ENCODE data around the gene EDN3. TPM values are rescaled to one million over a fixed set of nuclear protein-coding genes. Genes with fewer than 3 reads are reported as not detected.

The EDN3 gene
- total RNA-seq, 1 donor from 2014 or later, result 0.82 TPM

DNA sequence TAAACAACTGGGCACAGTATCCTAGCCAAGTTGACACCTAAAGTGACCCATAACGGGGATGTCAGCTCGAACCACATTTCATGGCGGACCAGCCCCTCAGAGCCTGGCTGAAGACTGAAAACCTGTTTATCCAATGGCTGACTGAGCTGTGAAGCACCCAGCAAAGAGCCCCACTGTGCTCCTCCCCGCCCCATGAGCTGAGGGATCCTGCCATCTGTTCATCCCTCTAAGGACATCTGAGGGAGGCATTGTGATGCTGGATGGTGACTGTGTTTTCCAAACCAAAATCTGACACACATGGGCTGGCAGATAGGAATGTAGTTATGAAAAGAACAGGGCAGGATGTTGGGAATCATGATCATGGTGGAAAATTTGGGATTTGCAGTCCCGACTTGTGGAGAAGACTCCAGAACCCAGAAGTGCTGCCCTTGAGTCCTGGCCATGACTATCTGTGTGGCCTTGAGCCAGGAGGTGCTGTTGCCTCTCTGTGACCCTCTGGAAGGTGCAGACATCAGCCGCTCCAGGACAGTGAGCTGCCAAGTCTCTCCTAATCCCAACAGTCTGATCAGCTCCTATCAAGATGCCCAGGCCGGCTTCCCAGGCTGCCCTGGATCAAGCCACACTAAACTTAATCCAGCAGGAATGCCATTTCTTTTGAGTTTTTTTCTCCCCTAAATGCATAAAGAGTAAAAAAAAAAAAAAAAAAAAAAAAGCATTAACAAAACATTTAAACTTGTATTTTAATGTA, 5.7 kb downstream of the EDN3 start:
- FAIRE-seq (no peak), DNase-seq (ENCODE audit: low spot score in 2 of 2) (no peak)

GRCh38 chr20:59307270-59307669, 6.9 kb downstream of the EDN3 start:
- FAIRE-seq, result no peak
- DNase-seq (ENCODE audit: low spot score in 2 of 2), result no peak

DNA sequence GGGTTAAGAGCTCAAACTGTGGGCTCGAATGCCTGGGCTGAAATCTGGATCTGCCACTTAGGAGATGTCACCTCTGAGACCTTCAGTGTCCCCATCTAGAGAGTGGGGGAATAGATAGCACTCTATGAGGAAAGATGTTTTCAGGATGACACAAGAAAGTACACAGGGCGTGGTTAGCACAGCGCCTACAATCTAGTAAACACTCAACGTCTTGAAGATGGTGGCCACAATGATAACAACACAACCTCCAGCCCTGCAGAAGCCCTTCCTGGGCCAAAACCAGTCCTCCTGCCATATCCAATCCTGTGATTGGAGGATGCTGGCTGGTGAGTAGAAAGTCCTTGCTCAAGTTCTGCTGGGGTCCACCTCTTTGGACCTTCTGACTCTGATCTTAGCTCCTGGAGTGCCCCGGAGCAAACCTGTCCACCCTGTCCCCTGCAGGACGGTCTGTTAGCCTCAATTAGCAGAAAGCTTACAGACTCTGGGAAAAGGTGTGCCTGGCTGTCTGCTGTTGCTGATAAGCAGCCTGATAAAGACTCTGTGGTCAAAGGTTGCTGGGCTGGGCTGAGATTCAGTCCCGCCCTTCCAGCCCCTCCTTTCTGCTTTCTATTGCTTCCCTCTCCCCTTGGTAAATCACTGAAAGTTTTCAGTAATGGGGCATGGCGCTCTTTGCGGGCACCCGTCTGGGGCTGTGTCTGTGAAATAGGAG, 8.2 kb downstream of the EDN3 start:
- FAIRE-seq (no peak), DNase-seq (ENCODE audit: low spot score in 2 of 2) (no peak)

- FAIRE-seq (no peak), DNase-seq (ENCODE audit: low spot score in 2 of 2) (no peak)
Measured at GRCh38 chr20:59309218-59309617, 8.8 kb downstream of the EDN3 start.

DNA sequence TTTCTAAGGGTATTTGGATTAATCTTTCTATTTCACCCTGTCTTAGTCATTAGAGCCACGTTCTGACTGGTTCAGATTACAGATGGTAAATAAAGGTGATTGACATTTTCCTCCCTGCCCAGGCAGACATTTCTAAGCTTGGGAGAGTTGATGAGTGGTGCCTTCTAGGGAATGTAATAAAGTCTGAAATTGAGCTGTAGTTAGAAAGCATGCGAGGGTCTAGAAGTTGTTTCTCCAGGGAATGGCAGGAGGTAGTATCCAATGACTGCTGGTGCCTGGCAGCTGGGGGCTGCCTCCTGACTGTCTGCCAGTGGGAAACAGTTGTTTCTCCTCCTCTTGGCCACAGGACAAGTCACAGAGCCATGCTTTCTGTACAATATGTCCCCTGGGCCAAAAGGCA, 14.6 kb downstream of the EDN3 start:
- DNase-seq (ENCODE audit: low spot score in 2 of 2) (no peak), FAIRE-seq (no peak)

GRCh38 chr20:59316911-59317731, 16.7 kb downstream of the EDN3 start:
- no peak for DNase-seq (ENCODE audit: low spot score in 2 of 2)
- no peak for FAIRE-seq

DNA sequence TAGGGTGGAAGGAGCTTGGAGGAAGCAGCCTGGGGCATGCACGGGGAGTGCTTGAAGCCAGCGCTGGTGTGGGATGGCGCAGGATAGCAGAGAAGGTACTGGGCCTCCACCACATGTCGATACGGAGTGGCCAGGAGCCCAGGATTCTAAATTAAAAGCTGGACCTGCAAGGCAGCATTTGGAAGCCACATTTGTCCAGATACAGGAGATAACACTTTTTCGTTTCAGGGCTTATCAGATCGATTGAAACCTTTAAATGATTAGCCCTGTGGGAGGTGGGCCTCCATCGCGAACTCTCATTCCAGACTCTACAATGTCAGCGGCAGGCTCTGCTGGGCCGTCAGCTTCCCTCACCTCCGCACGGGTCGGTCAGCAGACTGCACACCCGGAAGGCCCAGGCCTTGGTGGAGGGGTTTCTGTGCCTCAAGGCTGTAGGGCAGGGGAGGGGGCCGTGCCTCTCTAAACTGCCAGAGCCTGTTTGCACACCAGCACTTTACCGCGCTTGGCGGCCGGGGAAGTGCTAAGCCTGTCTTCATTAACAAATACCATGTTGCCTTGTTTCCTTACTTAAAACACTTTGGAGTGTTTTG, 17.9 kb downstream of the EDN3 start:
- no peak for DNase-seq (ENCODE audit: low spot score in 2 of 2)
- FAIRE-seq, result no peak

GRCh38 chr20:59318803-59319202, 18.4 kb downstream of the EDN3 start:
- no peak for FAIRE-seq

DNA sequence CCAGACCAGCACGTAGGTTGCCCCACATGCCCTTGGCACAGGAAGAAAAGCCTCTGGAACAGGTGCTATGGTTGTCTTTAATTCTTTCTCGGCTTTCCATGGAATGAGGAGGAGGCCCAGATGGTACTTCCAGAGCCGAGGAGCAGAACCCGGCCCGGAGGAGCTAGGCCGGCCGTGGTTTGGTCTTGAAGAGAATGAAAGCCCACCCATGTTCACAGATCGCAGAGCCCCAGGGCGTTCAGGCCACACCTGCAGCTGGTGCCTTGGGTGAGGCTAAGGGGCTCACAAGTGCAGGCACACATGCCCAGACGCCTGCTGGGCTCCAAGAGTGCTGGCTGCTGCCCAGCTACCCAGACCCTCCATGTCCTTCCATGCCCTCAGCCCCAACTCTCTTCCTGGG, 20.0 kb downstream of the EDN3 start:
- FAIRE-seq, result no peak
- no peak for DNase-seq (ENCODE audit: low spot score in 2 of 2)

More at GRCh38 chr20:59318803-59319202, 18.4 kb downstream of the EDN3 start:
- DNase-seq (ENCODE audit: low spot score in 2 of 2), result no peak

DNA sequence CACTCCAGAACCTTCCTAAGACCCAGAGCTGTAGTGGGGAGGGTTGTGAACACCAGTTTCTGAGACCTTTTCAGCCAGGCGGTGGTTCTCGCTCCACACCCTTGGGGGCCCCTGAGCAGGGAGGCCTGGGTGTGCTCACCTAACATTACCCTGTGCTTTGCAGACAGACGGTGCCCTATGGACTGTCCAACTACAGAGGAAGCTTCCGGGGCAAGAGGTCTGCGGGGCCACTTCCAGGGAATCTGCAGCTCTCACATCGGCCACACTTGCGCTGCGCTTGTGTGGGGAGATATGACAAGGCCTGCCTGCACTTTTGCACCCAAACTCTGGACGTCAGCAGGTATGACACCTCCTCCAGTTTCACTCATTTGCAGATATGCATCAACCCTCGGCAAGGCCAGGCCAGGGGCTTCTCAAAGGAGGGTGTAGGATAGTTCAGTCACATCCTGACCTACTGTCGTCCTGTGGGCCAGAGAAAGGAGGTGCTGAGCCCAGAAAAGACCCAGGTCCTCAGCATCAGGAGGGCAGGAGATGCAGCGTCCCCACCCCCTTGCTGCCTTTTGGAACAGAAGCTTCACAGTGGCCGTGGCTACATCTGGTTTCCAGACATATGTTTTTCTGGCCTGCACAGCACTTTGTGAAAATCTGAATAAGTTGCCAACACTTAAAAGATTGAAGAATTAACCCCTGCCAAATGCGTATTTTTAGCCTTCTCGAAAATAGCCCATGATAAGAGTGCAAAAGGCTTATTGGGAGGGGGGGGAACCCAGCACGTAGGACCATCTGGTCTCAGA, 20.6 kb downstream of the EDN3 start:
- FAIRE-seq, result no peak
- DNase-seq (ENCODE audit: low spot score in 2 of 2), result no peak

GRCh38 chr20:59322081-59322480, 21.7 kb downstream of the EDN3 start:
- DNase-seq (ENCODE audit: low spot score in 2 of 2), result no peak
- no peak for FAIRE-seq

- DNase-seq (ENCODE audit: low spot score in 2 of 2), result no peak
- FAIRE-seq, result no peak
Measured at GRCh38 chr20:59322585-59323454, 22.4 kb downstream of the EDN3 start.

GRCh38 chr20:59323731-59324130, 23.3 kb downstream of the EDN3 start:
- DNase-seq (ENCODE audit: low spot score in 2 of 2) (no peak), FAIRE-seq (no peak)

DNA sequence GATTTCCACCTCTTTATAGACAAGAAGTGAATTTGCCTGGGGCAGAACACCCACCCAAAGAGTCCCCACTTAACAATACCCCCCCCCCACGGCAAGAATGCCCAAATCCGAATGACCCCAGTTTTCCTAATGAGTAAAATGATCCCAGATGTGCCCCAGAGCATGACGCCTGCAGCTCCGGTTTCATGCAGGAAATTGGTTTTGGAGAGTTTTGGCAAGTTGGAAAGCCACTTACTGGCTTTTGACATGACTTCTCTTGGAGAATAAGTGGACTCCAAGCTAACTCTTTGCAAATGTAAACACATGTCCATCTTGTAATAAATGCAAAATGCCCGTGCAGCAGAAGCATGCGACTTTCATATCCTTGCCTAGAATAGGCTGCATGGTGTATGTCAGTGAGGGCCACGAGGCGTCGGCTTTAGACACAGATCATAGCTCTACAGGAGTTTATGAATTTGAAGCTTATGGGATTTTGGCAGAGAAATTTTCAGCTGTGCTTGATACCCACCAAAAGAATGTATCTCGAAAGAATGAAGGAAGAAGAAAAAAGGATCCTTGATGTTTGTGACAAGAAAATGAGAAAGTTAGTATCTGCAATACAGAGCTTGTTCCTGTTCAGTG, 24.2 kb downstream of the EDN3 start:
- DNase-seq (ENCODE audit: low spot score in 2 of 2), result no peak
- no peak for FAIRE-seq

GRCh38 chr20:59325142-59325523, 24.7 kb downstream of the EDN3 start:
- FAIRE-seq (no peak), DNase-seq (ENCODE audit: low spot score in 2 of 2) (no peak)

GRCh38 chr20:59326188-59326587, 25.8 kb downstream of the EDN3 start:
- no peak for FAIRE-seq
- no peak for DNase-seq (ENCODE audit: low spot score in 2 of 2)

- FAIRE-seq (no peak), DNase-seq (ENCODE audit: low spot score in 2 of 2) (no peak)
Measured at GRCh38 chr20:59328071-59328470, 27.7 kb downstream of the EDN3 start.

DNA sequence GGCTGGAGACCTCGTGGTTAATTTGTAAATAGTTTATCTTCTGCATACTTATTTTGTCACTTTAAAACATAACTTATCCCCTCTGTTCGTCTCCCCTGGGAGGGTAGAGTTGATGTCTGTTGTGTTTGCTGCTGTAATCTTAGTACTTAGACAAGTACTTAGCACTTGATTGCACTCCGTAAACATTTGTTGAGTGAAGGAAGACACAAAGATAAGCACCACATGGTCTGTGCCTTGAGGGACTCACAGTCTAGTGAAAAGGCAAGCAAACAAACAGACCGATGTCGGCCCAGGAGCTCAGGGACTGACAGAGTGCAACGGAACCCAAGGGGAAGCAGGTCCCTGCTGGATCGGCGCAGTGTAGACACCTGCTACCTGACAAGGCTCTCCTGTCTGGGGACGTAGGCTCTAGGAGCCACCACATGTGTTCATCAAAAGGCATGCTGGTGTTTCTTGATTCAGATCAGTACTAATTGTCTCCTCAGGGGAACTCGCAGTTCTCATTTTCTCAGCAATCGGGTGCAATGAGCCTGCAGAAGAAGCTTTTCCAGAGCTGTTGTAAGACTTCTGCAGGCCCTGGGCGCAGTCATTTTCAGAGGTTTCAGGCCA, 31.4 kb downstream of the EDN3 start:
- DNase-seq (ENCODE audit: low spot score in 2 of 2), result no peak

More for the DNA sequence above, 31.4 kb downstream of the EDN3 start:
- no peak for FAIRE-seq
